HG03159 (cell line): ENCODE data around the gene SLC44A1.

Experiments used
- ATAC-seq: cut with Tn5 transposase; IDR thresholded peaks from one replicate; pipeline ENCODE4 v1.9.1; 2021; ENCODE audit warnings: mild to moderate bottlenecking, moderate library complexity; ENCODE audit not compliant: unreplicated experiment

The SLC44A1 gene

DNA sequence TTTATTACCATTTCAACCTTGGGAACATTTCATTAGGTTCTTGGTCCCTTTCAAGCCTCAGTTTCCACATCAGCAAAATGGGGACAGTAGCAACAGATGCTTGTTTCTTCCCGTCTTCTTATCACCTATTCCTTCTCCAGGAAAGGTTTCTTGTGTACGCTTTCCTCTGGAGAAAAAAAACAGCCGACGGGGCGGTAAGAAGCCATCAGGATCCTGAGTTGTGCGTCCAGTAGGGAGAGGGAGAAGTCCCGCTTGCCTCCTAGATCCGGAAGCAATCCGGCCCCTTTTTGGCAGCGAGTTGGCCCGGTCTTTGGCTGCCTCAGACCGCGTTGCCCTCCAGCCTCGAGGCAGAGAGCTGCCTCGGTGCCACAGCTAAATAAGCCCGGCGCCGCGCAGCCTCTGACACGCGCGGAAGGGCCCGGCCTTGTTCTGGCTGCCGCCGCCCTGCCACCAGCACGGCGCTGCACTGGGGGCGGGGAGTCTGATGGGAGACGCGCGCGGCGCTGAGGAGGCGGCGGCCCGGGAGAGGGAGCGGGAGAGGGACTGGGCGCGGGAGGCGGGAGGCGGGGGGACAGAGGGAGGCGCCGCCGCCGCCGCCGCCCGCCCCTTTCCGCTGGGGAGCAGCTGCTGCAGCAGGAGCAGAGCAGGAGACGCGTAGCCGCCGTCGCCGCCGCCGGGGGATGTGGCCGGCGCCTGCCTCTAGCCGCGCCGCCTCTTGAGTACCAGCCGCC lies at the start of gene SLC44A1:
Gene SLC44A1 (plus strand): TSS at position 649 of the 731 bp plus-strand sequence. CDS start 218 bp downstream, outside the sequence.
- peak; percentile 80 for ATAC-seq

GRCh38 chr9:105195259-105195658 lies 49.2 kb upstream of the SLC44A1 start:
- ATAC-seq = no peak

GRCh38 chr9:105198023-105198422 lies 46.4 kb upstream of the SLC44A1 start:
- no peak for ATAC-seq

DNA sequence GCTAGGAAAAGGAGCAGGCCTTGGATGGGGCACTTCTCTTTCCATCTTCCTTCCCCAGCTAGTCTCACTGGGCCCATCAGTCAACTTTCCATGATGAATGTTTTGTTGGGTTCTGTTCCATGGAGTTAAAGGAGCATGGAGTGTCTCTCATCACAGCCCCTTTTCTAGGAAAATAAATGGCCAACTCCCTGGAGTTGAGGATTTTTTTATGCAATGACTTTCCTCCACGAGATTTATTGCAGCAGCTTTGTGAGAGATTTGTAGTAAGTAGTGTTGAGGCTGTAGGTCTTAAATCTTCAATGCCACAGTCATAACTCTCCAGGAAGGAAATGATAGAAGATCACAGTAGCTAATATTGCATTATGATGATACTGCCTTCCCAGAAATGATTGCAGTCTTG lies 45.6 kb upstream of the SLC44A1 start:
- ATAC-seq = no peak

DNA sequence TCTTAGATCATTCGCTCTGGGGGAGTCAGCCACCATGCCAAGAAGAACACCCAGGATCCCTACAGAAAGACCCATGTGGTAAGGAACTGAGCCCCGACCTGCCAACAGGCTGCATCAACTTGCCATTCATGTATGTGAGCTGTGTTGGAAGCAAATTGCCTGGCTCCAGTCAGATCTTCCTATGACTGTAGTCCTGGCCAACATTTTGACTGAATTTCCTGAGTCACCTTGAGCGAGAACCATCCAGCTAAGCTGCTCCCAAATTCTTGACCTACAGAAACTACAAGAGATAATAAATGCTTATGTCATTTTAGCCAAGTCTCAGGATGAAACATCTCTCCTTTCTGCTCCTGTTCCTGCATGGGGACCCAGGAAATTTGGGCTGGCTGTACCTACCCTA lies 40.0 kb upstream of the SLC44A1 start:
- no peak for ATAC-seq

DNA sequence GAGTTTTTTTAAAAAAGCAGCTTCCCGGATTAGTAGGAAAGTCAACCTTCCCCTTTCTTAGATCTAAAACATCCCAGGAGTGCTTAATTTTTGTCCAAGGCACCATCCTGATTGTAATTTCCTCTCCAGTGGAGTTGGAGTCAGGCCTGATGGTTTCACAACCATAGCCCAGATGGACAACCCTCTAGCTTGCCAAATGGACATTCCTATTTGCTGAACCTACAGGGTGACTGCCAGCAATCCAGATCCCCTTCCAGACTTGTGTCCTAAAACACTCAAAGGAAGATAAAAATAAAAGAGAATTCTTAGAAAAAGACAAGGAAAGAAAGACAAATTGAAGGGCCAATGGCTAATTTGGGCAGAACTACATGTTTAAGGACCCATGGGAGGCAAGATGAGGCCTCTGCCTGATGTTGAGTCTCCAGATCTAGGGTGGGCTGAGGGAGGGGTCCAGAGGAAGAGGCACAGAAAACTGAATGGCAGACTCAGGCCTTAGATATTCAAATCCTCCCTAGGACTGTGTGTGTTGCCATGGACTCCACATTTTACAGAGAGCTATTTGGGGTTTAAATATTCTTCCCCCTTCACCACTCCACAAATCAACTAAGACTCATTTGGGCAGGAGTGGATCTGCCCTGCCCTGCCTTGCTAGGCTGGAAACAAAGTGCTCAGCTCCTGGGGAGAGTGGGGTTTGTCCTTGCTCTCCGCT lies 38.5 kb upstream of the SLC44A1 start:
- ATAC-seq = no peak

GRCh38 chr9:105206496-105206820 lies 38.0 kb upstream of the SLC44A1 start:
- ATAC-seq = no peak

DNA sequence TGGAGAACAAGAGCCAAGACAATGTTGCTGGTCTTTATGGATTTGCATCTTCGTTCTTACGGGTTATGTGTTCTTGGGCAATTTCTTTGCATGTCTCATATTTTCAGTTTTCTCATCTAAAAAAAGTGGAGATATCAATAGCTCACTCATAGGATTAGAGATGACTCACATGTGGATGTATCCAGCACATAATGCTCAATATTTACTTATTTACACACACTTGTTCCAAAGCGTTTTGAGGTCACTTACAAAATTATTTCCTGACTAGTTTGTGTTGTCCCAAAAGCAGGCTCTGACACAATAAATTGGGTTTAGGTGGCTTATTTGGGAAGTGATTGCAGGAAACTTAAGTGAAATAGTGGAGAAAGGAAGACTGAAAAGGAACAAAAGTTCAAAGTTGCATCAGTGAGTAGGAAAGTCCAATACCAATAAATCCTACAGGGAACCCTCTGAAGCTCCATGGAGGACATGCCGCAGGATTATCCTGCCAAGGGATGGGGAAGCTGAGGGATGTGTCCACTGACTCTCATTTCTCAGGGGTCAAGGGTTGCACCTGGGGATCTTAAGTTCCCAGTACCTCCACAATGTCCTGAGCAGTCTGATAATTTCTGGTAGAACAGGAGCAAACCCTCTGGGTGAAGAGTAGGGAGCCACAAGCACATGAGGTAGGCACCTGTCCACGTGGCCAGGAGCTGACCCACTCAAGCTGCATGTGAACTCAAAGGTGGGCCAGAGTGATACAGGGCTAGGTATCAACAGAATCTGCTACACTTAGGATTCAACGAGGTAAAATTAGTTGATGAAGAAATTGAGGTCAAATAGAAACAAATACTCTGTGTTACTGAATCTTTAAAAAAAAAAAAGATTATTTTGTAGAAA lies 37.4 kb upstream of the SLC44A1 start:
- no peak for ATAC-seq

- ATAC-seq = no peak
Observed at GRCh38 chr9:105216440-105217178, 27.8 kb upstream of the SLC44A1 start.

DNA sequence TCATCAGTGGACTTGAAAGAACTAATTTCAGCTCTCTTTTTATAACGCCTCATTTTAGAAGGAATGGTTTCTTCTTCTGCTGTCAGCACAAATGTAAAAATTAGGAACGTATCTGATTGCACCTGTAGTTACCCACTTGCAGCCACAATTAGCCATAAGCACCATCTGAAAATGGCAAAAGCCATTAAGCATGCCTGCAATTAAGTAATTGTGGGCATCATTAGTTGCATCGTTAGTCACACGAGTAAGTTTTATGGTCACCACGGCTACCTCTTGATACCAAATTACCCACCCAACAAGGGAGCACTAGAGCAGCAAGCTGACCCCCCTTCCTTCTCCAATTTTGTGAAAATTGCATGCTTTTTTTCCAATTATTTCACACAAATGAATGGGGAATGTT lies 25.8 kb upstream of the SLC44A1 start:
- no peak for ATAC-seq

DNA sequence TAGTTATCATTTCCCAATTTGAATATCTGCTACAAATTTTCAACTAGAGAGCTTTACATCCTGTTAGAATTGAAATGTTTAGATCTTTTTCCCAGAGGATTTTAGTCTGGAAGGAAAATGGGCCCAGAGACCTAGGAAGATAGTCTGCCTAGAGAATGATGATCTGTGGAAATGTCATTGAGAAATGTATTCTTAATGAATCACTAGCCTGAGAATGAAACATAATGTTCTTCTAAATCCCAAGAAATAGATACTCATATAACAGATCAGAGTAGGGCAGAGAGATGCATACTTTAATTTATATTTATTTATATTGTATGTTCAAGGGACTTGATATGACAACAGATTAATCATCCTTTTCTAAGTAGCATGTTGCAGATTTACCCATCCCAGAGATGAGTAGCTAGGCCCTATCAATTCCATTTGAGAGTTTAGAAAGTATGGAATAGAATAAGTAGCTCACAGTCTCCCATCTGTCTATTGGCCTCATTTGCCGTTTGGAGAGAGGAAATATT lies 25.1 kb upstream of the SLC44A1 start:
- ATAC-seq = no peak

GRCh38 chr9:105220451-105220850 lies 24.0 kb upstream of the SLC44A1 start:
- ATAC-seq = no peak

- no peak for ATAC-seq
Observed at GRCh38 chr9:105223544-105224140, 20.8 kb upstream of the SLC44A1 start.

- ATAC-seq = no peak
Observed at GRCh38 chr9:105226055-105226454, 18.4 kb upstream of the SLC44A1 start.

- no peak for ATAC-seq
Observed at GRCh38 chr9:105232207-105232606, 12.2 kb upstream of the SLC44A1 start.

DNA sequence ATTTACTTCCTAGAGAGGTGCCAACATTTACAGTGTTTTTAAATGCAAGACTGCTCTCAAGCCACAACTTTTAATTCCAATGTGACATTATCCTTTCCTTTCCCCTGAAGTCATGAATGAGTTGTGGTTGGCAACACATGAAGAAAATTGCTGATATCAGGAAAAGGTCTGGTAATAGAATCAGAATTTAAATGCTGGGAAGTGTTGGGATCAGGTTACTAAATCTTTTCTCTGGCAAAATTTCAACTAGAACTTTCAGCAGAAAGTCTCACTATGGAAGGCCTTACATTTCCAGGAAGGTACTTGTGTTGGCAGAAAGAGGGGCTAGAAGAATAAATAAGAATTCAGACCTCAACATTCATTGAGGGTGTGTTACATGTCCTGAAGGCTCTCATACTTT lies 10.6 kb upstream of the SLC44A1 start:
- ATAC-seq = no peak

GRCh38 chr9:105236261-105236660 lies 8.2 kb upstream of the SLC44A1 start:
- ATAC-seq = no peak

DNA sequence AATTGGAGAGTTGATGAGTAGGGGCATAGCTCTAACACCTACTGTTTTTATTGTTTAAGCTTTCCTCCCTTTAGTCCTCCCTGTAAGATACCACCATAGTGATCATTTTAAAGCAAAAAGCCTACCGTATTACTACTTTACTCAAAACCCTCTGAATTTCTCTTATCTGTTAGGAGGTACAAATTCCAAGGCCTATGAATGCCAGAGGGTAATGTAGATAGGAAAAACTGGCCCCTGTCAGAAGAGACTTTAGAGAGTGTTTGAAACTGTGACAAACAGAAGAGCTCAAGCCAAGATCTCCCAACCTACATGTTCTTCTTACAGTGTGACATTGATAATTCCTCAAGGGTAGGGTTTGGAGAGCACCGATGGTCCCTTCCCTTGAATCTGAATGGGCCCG lies 7.2 kb upstream of the SLC44A1 start:
- no peak for ATAC-seq

- ATAC-seq = no peak
Observed at GRCh38 chr9:105238302-105238701, 6.1 kb upstream of the SLC44A1 start.

DNA sequence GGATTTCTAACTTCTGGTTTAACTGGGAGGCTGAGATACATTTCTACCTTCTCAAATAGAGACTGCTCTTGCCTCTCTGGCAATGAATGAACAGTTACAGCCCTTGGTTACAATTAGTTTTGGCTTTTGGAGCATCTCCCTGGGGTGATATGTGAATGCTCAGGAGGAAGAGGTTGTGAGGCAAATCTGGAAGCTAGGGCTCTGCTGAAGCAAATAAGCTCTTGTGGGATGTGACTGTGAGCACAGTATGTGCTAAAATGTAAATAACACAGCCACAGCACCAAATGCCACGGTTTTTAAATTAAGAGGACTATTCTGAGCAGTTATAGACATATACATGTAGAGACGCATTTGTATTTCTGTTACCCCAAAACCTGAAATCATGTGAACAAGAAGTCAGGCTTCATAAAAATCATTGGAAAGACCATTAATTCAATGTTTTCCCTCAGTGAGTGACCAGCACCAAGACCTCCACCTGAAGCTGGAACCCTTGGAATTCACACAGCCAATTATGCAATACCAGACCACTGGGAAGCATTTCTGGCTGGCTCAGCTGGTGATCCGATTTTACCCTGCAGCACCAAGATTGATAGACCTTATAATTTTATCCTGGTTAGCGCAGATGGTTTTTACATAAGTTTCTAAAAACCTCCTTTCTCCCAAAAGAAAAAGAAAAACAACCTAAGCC lies 3.0 kb upstream of the SLC44A1 start:
- ATAC-seq = no peak
